ENCODE results near the gene RAB10. TPM values are rescaled to one million over a fixed set of nuclear protein-coding genes. Genes with fewer than 3 reads are reported as not detected.
"Not testable (repeated sequence)": the region's sequence is repeated elsewhere in the genome, so short reads cannot be mapped to it uniquely, and the experiment has no call there.

RAB10 gene
- total RNA-seq, 2 donors from 2014 or later = 93.8 to 108 TPM

DNA sequence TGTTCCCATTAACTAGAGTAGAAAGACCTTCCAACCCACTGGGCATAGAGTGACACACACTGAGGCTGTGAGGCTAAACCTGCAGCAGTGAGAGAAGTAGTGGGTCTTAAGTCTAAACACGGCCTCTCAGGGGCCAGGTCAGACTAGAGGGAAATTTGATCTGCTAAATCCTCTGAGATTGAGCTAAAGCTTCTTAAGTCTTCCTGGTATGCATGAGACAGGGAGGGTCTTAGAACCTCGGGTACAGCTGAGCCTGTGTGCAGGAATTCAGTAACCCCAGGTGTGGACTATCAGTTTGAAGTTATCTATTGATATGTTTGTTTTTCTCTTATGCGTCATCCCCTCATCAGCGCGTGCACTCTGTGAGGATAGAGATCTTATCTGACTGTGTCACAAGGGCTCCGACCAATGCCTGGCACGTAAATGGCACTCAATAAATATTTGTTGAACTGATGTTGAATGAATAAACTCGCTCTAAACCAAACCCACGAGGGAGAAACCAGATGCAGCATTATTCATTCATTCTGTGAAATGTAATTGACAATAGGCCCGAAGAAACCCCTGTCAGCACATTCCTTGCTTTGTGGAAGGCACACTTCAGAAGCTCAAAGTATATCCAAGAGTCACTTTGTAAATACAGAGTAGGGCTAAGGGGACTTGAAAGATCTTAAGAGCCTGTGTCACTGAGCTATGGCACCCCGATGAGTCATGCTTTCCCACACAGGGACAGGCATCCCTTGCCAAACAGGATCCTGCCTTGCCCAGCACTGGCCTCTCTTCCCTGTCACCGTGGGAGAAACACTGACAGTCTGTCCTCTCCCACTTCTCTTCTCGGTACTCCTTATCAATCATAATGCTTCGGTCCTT, 21.7 kb upstream of the RAB10 start:
- intact Hi-C loops (cut with DNase I) = no loop called here
- ATAC-seq (peak; percentile 70 to 71), DNase-seq (peak; percentile 67)

DNA sequence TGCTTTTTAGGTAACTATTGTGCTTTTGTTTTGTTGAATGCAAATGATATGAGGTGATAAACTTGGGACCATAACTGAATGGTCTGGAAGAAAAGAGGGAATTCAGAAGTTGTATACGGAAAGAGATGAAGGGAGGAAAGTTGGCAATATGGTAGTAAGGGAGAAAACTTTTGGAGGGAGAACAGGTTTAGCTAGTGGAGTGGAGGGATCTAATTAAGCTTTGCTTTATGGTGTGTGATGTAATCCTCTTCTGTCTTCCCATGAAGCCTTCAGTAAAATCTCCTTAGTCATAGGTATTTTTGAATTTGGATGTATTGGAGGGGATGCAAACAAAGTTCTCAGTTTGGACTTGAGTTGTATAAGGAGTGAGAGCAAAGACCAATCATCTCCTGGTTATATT, 20.2 kb upstream of the RAB10 start:
- ATAC-seq = no peak
- no peak for DNase-seq
- intact Hi-C loops (cut with DNase I) = no loop called here

DNA sequence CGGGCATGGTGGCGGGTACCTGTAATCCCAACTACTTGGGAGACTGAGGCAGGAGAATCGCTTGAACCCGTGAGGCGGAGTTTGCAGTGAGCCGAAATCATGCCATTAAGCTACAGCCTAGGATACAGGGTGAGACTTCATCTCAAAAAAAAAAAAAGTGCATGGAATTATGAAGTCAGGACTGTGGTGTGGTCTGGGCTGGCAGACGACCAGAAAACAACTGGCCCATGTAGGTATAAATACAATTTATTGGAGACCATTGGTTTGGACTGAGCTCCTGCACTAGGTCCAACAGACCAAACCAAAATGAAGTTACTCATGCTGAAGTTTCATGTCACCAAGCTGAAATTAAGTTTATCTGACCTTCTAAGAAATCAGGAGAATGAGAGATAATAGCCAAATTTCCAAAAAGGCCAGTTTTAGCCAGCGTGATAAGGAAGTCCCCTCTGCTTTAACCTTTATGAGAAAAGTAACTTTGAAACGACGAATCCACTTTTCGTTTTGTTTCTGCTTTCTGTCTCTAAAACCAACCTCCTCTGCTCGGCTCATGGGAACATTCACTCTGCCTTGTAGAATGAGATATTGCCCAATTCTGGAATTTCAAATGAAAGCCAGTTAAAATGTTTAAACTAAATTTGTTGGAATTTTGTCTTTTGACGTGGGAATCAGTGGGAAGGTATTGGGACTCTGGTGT, 17.7 kb upstream of the RAB10 start:
- ATAC-seq = no peak
- intact Hi-C loops (cut with DNase I) = no loop called here
- no peak for DNase-seq

- DNase-seq; ATAC-seq; intact Hi-C loops (cut with DNase I): not testable (repeated sequence)
Measured at GRCh38 chr2:26016706-26017045, 17.2 kb upstream of the RAB10 start.

- DNase-seq = no peak
- intact Hi-C loops (cut with DNase I) = no loop called here
- peak in 1 of 2 donors; percentile 5 for ATAC-seq
Measured at GRCh38 chr2:26017464-26018183, 16.3 kb upstream of the RAB10 start.

GRCh38 chr2:26018184-26019055, 15.5 kb upstream of the RAB10 start:
- peak; percentile 79 for DNase-seq
- peak; percentile 97 to 100 for ATAC-seq
- intact Hi-C loops (cut with DNase I) = no loop called here

DNA sequence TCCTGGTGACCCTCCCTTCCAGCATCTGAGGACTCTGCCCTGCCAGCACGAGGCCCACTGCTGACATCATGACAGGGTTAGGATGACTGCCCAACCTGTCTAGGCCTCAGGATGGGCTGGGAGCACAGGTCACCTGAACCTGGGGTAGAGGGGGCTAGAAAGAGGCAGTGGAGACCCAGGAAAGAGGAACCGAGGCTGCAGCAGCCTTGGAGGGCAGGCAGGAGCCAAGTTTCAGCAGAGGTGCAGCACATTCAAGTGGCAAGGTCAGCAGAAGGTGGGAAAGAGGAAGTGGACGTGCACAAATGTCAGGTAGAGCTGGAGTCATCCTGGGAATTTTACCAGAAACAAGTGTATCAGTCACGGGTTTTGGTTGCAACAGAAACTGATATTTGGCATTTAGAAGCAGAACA, 13.6 kb upstream of the RAB10 start:
- DNase-seq = no peak
- intact Hi-C loops (cut with DNase I) = no loop called here
- no peak for ATAC-seq

DNA sequence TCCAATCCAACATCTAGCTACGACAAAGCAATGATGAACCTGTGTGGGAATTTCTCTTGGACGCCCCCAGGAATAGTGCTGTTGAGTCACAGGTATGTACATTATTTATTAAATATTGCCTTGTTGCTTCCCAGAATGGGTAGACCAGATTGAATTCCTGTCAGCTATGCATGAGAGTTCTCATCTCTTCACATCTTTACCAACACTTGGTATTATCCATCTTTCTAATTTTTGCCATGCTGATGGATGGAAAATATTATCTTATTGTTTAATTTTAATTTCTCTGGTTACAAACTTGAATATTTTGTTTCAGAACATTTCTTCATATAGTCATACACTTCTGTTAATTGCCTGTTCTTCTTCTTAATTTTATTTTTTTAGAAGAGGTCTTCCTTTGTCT, 9.6 kb upstream of the RAB10 start:
- DNase-seq = no peak
- intact Hi-C loops (cut with DNase I) = no loop called here
- no peak for ATAC-seq

DNA sequence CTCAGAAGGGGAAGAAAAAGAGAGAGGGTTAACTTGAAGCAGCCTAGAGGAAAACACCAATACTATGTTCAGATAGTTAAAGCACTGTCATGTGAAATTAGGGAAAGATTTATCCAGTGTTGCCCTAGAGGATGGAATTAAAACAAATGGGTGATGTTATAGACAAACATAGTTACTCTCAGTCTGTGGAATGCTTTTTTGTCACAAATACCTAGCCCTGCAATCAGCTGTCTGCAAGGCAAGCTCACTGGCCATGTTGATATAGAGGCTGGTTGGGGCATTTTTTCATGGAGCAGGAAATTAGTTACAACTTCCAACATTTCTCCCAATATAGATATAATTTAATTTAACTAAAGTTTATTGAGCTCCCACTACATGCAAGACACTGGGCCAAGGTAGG, 8.4 kb upstream of the RAB10 start:
- intact Hi-C loops (cut with DNase I) = no loop called here
- DNase-seq (no peak), ATAC-seq (no peak)

GRCh38 chr2:26028083-26028482, 5.8 kb upstream of the RAB10 start:
- intact Hi-C loops (cut with DNase I); ATAC-seq; DNase-seq: not testable (repeated sequence)

DNA sequence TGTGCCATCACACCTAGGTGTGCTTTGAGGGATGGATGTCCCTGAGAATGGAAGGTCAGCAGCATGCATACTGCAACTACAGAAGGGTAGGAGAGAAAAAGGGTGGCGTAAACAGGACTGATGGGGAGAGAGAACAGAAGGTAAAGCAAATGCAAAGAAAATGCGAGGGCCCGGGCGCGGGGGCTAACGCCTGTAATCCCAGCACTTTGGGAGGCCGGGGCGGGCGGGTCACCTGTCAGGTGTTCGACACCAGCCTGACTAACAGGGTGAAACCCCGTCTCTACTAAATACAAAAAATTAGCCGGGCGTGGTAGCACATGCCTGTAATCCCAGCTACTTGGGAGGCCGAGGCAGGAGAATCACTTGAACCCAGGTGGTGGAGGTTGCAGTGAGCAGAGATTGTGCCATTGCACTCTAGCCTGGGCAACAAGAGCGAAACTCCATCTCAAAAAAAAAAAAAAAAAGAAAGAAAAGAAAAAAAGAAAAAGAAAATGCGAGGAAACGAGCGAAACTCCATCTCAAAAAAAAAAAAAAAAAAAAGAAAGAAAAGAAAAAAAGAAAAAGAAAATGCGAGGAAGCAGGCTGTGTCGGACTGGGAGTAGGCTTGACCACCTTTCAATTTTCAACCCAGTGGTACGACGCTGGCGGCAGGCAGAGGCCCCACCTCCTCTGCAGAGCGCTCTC, 1.2 kb upstream of the RAB10 start:
- intact Hi-C loops (cut with DNase I); DNase-seq: not testable (repeated sequence)
- peak; percentile 32 to 59 for ATAC-seq

DNA sequence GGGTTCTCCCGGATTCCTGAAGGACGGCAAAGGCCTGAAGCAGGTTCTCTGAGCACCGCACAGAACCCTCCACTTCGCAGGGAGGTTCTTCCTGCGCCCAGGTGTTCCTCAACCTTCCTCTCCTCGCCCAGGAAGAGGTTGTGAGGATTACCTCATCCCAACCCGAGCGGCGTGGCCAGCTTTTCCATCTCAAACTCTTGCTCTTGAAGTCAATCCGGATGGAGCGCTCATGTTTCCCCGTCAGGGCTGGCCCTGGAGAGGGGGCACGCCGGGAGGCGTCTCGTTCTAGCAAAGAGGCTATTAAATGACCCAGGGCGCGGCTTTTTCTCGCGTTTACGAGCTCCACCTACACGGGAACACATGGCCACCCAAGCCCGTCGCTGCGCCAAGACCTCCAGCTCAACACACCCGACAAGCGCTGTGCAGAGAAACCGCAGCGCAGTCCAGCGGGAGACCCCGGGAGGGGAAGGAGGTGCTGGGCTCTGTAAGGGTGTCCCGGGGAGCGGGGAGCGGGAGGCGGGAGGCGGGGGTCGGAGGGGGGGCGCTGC, 540 bp upstream of the RAB10 start:
- peak; percentile 20 to 59 for ATAC-seq
- intact Hi-C loops (cut with DNase I) = no loop called here
- peak; percentile 85 for DNase-seq

DNA sequence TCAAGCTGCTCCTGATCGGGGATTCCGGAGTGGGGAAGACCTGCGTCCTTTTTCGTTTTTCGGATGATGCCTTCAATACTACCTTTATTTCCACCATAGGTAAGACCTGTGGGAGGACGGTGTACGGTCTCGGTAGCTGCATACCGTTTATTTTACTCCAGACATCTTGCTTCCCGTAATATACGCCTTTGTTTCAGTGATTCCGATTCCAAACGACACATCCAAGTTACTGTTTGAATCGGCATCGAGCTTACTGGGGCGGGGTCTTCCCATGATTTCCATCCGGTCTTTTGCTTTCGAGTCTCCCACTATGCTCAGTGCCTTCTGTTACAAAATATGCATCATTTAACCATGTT, 731 bp downstream of the RAB10 start:
- intact Hi-C loops (cut with DNase I) = no loop called here
- ATAC-seq = no peak

DNA sequence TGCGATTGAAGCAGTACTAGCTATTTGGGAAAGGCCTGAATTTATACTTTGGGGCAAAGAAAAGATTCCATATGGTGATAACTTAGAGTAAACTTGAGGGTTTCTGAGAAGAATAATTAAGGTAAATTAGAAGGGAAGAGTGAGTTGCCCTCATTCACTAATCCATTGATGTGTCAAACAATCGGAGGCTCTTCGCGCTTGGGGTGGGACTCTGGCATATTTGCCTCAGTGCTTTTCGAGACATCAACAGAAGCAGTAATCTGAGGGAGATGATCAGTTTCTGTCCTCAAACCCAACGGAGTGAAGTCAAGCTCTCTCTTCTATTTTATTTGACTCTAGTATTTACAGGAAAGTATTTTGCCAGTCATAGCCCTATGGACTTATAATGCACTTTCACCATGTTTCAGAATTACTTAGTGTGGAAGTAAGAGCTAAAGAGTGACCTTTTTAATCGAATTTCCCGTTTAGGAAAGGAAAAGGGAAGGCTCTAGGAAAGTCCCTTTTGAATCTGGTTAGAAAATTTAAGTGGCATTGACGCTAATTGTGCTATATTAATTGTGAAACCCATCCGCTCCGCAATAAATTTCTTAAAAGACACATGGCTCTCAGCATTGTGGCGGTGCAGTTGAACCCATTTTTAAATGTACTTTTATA, 1.3 kb downstream of the RAB10 start:
- DNase-seq = no peak
- intact Hi-C loops (cut with DNase I) = no loop called here
- ATAC-seq = no peak

More for the DNA sequence above, 731 bp downstream of the RAB10 start:
- no peak for DNase-seq

DNA sequence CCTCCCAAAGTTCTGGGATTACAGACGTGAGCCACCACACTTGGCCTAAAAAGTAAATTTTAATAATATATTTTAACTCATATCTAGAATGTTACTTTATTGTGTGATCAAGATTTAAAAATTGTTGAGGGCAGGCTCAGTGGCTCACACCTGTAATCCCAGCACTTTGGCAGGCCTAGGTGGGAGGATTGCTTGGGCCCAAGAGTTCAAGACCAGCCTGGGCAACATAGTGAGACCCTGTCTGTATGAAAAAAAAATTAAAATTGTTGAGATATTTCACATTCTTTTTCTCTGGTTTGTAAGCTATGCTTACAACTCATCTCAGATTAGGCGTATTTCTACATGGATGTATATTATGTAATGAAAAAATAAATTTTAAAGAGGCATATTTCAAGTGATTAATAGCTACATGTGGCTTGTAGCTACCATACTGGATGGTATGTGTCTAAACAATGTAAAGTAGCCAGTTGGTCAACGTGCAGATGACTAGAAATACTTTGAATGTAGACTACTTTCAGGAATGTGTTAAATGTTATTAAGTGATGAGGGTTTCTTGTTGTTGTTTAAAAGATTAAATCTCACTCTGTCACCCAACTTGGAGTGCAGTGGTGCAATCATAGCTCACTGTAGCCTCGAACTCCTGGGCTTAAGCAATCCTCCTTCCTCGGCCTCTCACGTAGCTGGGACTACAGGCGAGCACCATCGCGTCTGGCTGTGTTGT, 5.9 kb downstream of the RAB10 start:
- intact Hi-C loops (cut with DNase I) = no loop called here
- no peak for ATAC-seq

DNA sequence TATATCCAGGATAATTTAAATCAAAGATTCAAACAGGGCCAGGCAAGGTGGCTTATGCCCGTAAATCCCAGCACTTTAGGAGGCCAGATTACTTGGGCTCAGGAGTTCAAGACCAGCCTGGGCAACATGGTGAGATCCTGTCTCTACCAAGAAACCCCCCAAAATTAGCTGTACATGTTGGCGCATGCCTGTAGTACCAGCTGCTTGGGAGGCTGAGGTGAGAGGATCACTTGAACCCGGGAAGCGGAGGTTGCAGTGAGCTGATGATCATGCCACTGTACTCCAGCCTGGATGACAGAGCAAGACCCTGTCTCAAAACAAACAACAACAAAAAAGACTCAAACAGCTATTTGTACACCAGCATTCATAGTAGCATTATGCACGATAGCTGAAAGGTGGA, 9.2 kb downstream of the RAB10 start:
- no peak for DNase-seq
- ATAC-seq = no peak
- intact Hi-C loops (cut with DNase I) = no loop called here

More for the DNA sequence above, 5.9 kb downstream of the RAB10 start:
- DNase-seq = no peak
